HG03139 (cell line): Measurements from ENCODE around the gene SIX5.

ENCODE experiments used
- ATAC-seq: cut with Tn5 transposase; IDR thresholded peaks from one replicate; pipeline ENCODE4 v1.9.1; 2021; ENCODE audit not compliant: unreplicated experiment

The SIX5 gene

DNA sequence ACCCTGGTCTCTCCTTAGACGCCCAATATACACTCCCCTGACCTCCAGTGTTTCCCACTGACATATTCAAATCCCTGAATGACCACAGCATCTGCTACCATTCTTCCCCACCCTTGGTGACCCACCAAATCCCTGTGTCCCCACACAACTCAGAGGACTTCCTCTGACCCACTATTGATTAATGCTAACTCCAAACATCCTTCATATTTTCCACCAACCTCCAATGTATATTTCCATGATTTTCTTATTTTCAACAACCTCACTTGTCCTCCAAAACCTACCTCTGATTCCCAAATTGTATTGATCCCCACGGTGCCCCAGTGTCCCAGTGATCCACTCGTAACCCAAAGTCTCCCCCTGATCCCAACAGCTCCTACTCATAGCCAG lies 24.1 kb upstream of the SIX5 start:
- no peak for ATAC-seq

- peak; percentile 90 for ATAC-seq
Measured at GRCh38 chr19:45792470-45793177, 23.6 kb upstream of the SIX5 start, which contains the start of gene DMWD. TSS of gene DMWD (minus strand) at chr19:45792845. CDS start at chr19:45792756, 89 bp downstream.

DNA sequence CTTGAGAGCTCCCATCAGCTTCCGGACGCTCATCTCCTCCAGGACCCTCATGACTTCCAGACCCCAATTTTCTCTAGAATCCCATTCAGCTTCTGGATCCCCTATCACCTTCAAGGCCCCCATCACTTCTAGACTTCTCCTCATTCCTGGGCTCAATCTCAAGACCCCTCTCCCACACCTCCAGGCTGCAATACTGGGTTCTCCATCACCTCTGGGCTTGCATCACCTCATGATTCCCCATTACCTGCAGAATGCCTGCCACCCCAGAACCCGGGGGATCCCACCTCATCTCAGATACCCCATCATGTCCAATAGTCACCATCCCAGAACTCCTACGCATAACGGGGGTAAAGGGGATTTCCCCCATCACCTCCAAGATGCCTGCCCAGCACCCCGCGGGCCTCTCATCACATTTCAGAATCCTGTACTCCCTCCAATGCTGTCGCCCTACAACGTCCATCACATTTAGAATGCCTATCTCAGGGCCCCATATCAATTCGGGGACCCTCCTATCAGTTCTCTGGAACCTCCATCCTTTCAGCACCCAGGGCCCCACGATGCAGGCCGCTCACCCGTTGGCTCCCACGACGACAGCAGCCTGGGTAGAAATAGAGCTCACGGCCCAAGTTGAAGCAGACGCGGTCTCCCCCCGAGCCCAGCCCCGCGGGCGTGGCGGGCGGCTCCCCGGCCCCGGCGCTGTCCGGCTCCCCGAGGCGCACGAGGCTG lies 22.9 kb upstream of the SIX5 start:
- ATAC-seq, result no peak

- ATAC-seq, result no peak
Measured at GRCh38 chr19:45790942-45791341, 21.9 kb upstream of the SIX5 start.

DNA sequence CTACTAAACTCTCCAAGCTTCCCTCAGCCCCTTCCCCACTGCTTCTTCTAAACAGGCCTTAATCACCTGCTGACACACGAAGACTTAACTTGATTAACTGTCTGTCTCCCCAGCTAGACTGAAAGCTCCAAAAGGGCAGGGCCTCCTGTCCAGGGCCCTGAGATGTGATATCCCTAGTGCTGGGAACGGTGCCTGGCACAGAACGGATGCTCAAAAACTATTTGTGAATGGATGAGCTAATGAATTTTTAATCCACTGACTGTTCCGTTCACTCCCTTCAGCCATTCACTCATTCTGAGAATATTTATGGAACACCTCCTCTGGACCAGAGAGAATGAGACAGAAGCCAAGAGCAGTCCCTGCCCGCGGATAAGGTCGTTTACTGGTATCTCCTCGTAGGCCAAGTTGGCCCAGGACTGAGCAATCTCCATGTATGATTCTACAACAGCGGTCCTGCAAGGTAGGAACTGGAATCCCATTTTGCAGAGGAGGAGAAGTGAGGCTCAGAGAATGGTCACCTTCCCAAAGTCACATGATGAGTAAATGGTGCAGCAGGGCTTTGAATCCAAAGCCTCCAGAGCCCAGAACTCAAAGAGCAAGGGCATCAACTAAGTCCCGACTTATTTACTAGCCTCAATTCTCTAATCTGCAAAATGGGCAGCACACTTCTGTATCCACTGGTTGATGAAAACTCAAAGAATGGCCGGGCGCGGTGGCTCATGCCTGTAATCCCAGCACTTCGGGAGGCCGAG lies 20.2 kb upstream of the SIX5 start:
- no peak for ATAC-seq

- no peak for ATAC-seq
Measured at GRCh38 chr19:45786533-45786894, 17.5 kb upstream of the SIX5 start.

GRCh38 chr19:45785781-45786532 lies 16.9 kb upstream of the SIX5 start:
- ATAC-seq, result no peak

- ATAC-seq, result no peak
Measured at GRCh38 chr19:45785097-45785496, 16.0 kb upstream of the SIX5 start.

DNA sequence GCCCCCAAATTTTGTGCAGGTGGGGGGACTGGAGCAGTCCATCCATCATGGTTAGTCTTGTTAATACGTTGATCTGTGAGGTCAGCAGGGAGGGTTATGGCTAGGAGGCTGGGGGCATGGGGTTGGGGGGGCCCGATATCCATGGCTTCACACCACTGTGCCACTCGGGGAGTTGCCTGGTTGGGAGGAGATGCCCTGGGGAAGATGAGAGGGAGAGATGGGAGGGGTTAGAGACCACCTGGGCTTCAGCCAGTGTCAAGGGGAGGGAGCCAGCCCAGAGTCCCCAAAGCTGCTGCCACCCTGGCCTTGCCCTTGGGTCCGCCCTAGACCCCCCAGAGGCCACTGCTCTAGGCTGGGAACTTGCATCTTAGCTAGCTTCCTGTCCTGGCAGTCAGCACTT lies 15.0 kb upstream of the SIX5 start:
- ATAC-seq, result no peak

GRCh38 chr19:45782820-45783785 lies 14.1 kb upstream of the SIX5 start:
- no peak for ATAC-seq

DNA sequence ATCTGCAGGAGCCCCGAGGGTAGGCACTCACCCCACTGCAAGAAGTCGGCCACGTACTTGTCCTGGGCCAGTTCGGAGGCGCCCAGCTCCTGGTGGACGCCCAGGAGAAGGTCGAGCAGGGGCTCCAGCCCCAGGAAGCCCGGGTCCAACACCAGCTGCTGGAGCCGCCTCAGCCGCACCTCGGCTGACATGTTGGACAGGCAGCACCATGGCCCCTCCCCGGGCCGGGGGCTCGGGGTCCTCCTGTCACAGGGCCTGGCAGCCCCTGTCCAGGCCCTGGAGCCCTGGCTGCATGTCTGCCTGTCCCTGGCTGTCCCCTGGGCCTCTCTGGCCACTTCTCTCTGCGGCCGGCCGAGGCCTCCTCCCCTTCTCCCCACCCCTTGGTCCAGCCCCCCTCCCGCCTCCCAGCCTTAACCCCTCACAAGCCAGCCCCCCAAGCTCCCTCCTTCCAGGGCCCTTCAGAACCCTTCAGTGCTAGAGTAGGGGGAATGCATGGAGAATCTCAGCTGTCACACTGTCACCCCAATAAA lies 13.2 kb upstream of the SIX5 start, which contains the start of gene DMPK:
TSS of gene DMPK (minus strand) at position 329 of the 530 bp plus-strand sequence. CDS start at position 191, 138 bp downstream.
- no peak for ATAC-seq

DNA sequence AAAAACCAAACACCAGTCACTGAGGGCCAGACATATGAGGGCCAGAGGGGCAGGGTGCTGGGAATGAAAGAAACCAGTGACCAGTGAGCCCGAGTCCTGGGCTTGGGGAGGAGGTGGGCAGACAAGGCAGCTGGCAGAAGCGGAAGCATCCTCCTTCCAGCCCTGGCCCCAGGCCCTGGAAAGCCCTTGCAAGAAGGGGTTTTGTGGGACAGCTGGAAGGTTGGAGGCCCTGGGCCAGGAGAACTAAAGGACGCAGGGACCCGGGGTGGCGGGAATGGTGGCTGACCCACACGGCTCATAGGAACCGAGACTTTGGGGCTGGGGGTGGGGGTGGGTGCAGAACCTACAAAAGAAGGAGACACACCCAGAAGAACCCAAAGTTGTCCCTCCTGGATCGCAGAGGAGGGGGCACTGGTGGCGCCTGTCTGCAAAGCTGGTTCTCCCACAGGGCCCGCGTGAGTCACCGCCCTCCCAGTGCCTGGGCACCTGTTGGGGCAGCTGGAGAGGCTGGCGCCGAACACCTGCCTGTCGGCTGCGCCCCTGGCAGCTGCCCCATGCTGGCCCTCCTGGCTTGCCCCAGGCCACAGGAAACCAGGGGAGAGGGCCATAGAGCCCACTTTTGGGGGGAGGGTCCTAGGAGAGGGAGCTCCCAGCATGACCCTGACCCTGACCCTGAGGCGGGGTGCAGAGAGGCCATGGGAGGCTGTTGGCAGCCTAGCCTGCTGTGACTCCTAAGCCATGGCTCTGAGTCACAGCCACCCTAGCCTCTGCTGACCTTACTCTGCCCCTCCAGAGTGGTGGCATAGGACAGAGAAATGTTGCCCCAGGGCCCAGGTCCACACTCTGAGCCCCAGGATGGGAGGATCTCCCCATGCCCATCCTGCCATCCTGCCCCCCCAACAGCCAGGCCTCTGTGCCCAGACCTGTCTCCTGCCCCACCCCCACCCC lies 12.4 kb upstream of the SIX5 start:
- ATAC-seq, result no peak

DNA sequence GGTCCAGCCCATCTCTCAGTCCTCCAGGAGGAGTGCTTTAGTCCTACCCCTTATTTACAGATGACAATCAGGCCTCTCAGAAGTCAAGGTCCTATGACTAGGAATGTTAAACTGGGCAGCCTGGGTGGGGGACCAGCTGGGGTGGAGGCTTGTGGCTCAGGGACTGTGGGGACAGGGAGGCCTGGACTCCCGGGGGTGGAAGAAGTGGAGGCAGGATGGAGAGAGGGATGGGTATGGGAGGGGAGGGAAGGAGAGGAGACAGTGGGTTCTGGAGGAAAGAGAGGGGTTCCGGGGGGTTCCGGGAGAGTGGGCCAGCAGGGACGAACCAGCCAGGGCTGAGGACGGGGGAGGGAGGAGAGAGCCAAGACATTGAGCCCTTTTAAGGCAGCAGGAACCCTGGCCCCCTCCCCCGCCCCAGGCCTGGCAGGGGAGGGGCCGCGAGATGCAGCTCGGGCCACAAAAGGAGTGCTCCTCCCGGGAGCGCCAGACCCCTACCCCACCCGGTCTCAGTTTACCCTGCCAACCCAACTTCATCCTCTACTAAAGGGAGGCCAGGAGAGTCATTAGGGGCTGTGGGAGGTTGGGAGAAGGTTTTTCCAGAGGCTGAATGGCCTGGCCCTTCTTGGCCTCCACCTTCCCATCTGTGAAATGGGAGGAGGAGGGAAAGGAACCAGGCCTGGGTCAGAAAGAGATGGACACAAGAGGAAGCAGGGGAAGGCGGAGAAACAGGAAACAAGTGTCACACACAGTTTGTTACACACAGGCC lies 11.6 kb upstream of the SIX5 start:
- no peak for ATAC-seq

GRCh38 chr19:45780146-45780447 lies 11.0 kb upstream of the SIX5 start:
- no peak for ATAC-seq

- ATAC-seq, result peak; percentile 72
Measured at GRCh38 chr19:45779231-45780145, 10.4 kb upstream of the SIX5 start.

- no peak for ATAC-seq
Measured at GRCh38 chr19:45778010-45778661, 9.1 kb upstream of the SIX5 start.
